Suppressor macrophage (primary cell): Measurements from ENCODE around the gene SHISA6.

Source experiments
- DNase-seq, 4 experiments: peaks; one replicate each; pipeline ENCODE4 v3.0.0-alpha.2; 2020 to 2022

The SHISA6 gene

DNA sequence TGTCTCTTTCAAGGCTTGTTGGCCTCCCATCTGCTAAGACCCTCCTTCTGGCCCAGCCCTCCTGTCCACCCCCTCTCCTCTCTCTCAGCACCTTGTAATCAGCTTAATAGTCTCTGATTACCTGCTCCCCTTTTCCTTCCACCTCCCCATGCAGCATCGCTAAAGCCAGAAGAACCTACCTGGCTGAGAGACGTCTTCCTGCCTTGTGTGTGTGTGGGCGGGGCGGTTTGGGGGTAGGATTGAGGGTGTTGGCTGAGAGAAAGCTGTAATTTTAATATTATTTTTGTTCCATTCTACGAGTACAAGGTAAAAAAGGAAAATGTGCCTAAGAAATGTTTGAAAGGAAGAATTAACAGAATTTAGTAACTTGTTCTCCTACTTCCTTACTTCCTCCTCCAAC lies 360.6 kb downstream of the SHISA6 start:
- DNase-seq, result no peak

DNA sequence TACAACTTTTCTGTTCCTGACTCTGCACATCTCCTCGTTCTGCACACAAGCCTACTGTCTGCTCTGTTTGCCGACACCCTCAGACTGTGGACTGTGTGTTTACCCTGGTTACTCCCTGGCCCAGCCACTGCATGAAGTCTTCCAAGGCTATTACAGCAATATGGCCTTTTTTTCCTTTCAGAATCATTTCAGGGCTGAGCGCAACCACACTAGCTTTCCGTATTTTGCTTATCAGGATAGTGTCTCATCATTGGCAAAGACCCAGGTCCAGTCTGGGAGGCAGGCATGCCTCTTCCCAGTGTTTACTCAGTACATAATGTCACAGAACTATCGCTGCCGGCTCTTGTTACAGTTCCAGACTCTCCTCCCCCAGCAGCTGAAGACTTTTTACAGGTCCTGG lies 367.4 kb downstream of the SHISA6 start:
- no peak for DNase-seq

GRCh38 chr17:11610999-11611566 lies 370.1 kb downstream of the SHISA6 start:
- DNase-seq, result no peak

- no peak for DNase-seq
Observed at GRCh38 chr17:11612956-11613355, 371.9 kb downstream of the SHISA6 start.
